Calu3 (cell line): ENCODE measurements around the gene ABCC11. TPM values are rescaled to one million over a fixed set of nuclear protein-coding genes. Genes with fewer than 3 reads are reported as not detected.

Experiments
- BruUV-seq: library from RNA; stranded (reverse); fragments of 400-500 nt; replicated peaks from 2 replicates; lab custom pipeline; 2021; lab: Mats Ljungman, UMichigan
- CTCF ChIA-PET: fragments of 300-600 bp; sonication (Branson Sonifier 250); formaldehyde crosslinking; loops from one replicate; lab custom pipeline; 2022; ENCODE audit warnings: antibody characterized with exemption; lab: Charles Lee
- DNase-seq: peaks from one replicate; pipeline ENCODE4 v3.0.0; 2022
- H3K27ac Mint-ChIP-seq: one replicate; pipeline ENCODE4 v1.8.0; 2022; ENCODE audit warnings: mixed read lengths; ENCODE audit not compliant: unreplicated experiment
- H3K27me3 Mint-ChIP-seq: one replicate; pipeline ENCODE4 v1.8.0; 2022; ENCODE audit warnings: mixed read lengths; ENCODE audit not compliant: unreplicated experiment
- H3K36me3 Mint-ChIP-seq: one replicate; pipeline ENCODE4 v1.8.0; 2022; ENCODE audit warnings: mild to moderate bottlenecking, moderate library complexity, mixed read lengths; ENCODE audit not compliant: insufficient read depth, unreplicated experiment
- H3K4me1 Mint-ChIP-seq: one replicate; pipeline ENCODE4 v1.8.0; 2022; ENCODE audit warnings: mild to moderate bottlenecking, low read depth, mixed read lengths; ENCODE audit not compliant: unreplicated experiment
- H3K4me3 Mint-ChIP-seq: one replicate; pipeline ENCODE4 v1.8.0; 2022; ENCODE audit warnings: mild to moderate bottlenecking, low read depth, moderate library complexity, mixed read lengths; ENCODE audit not compliant: unreplicated experiment
- H3K9me3 Mint-ChIP-seq: one replicate; pipeline ENCODE4 v1.8.0; 2022; ENCODE audit warnings: low read depth, mixed read lengths; ENCODE audit not compliant: unreplicated experiment
- CTCF ChIP-seq: fragments of 200-600 bp; IDR thresholded peaks from one replicate; pipeline ENCODE4 v1.8.0; 2022; ENCODE audit warnings: antibody characterized with exemption; ENCODE audit not compliant: unreplicated experiment
- intact Hi-C: fragments of 100-400 bp; cut with micrococcal nuclease; formaldehyde crosslinking; loops from one replicate; pipeline ENCODE4 v1.10.0; 2022; ENCODE audit not compliant: unreplicated experiment
- total RNA-seq: library from RNA; stranded (reverse); gene quantifications from 2 replicates; pipeline ENCODE4 v1.2.3, GENCODE V29; 2022

The ABCC11 gene
- total RNA-seq, 1 experiment from 2014 or later, result 0.26 TPM

- CTCF ChIA-PET, result no interaction called here
- intact Hi-C loops, result no loop called here
- no peak overlapping the region for H3K27ac Mint-ChIP-seq
Observed at GRCh38 chr16:48139517-48139916, 107.8 kb downstream of the ABCC11 start.

GRCh38 chr16:48138543-48138942, 108.8 kb downstream of the ABCC11 start:
- no peaks in the 10 kb centered on the region for H3K36me3 Mint-ChIP-seq
- H3K4me1 Mint-ChIP-seq, result peaks cover 8% of the 10 kb centered on the region
- intact Hi-C loops, result no loop called here
- CTCF ChIA-PET, result no interaction called here
- H3K27ac Mint-ChIP-seq, result no peak overlapping the region
- no TSS peak for BruUV-seq
- DNase-seq, result no peak
- no peak overlapping the region for H3K4me3 Mint-ChIP-seq
- peaks cover 10% of the 10 kb centered on the region for H3K9me3 Mint-ChIP-seq
- H3K27me3 Mint-ChIP-seq, result peaks cover 20% of the 10 kb centered on the region
- TF ChIP-seq CTCF, result no peak

More at GRCh38 chr16:48139517-48139916, 107.8 kb downstream of the ABCC11 start:
- Mint-ChIP-seq H3K4me3 (no peak overlapping the region), H3K27me3 (peaks cover 30% of the 10 kb centered on the region), H3K4me1 (no peaks in the 10 kb centered on the region), H3K9me3 (peaks cover 13% of the 10 kb centered on the region), H3K36me3 (no peaks in the 10 kb centered on the region)
- no peak for DNase-seq
- no TSS peak for BruUV-seq
- no peak for TF ChIP-seq CTCF

- CTCF ChIA-PET, result no interaction called here
- Mint-ChIP-seq H3K4me3 (no peak overlapping the region), H3K36me3 (no peaks in the 10 kb centered on the region), H3K9me3 (peaks cover 10% of the 10 kb centered on the region), H3K27me3 (peaks cover 20% of the 10 kb centered on the region), H3K4me1 (peaks cover 12% of the 10 kb centered on the region), H3K27ac (no peak overlapping the region)
- DNase-seq, result no peak
- no TSS peak for BruUV-seq
- no peak for TF ChIP-seq CTCF
- intact Hi-C loops, result no loop called here
Observed at GRCh38 chr16:48137822-48138221, 109.5 kb downstream of the ABCC11 start.

- CTCF ChIA-PET, result interaction anchor here (0.6 to 1.0 kb wide), 2 partner anchors 28 to 181 kb away, joined by 3 read pairs; no protein-coding TSS in a partner anchor
- no peaks in the 10 kb centered on the region for H3K36me3 Mint-ChIP-seq
- no peak overlapping the region for H3K4me3 Mint-ChIP-seq
- no peak for DNase-seq
- peaks cover 13% of the 10 kb centered on the region for H3K27me3 Mint-ChIP-seq
- no peak for TF ChIP-seq CTCF
- peaks cover 22% of the 10 kb centered on the region for H3K4me1 Mint-ChIP-seq
- BruUV-seq, result no TSS peak
- no peak overlapping the region for H3K27ac Mint-ChIP-seq
- H3K9me3 Mint-ChIP-seq, result peaks cover 3% of the 10 kb centered on the region
- intact Hi-C loops, result no loop called here
Observed at GRCh38 chr16:48136547-48137360, 110.6 kb downstream of the ABCC11 start.
